H1 (cell line): Measurements from ENCODE around the gene DECR2. TPM values are rescaled to one million over a fixed set of nuclear protein-coding genes. Genes with fewer than 3 reads are reported as not detected.

ENCODE experiments used
- CTCF ChIA-PET: fragments of 300-600 bp; sonication (Branson Sonifier 250); formaldehyde crosslinking; loops from one replicate; lab custom pipeline; 2021; ENCODE audit not compliant: partially characterized antibody; lab: Charles Lee
- POLR2A ChIA-PET: fragments of 300-600 bp; sonication (Branson Sonifier 250); formaldehyde crosslinking; loops from one replicate; lab custom pipeline; 2021; ENCODE audit warnings: inconsistent platforms; ENCODE audit not compliant: partially characterized antibody; lab: Charles Lee
- DNase-seq, 2 experiments: peaks; one replicate each; pipeline versions ENCODE4 v3.0.0 to v3.0.0-alpha.2; 2010 to 2022; ENCODE audit warnings: low spot score in 2 of 2, low read depth in 1 of 2, mixed read lengths in 1 of 2
- FAIRE-seq: peaks from 2 replicates; lab custom pipeline; 2011; peaks lifted over from hg19 to GRCh38; lab: Jason Lieb, UNC
- H2AFZ ChIP-seq: 2 replicates; pipeline ENCODE4 v1.8.1; 2012; ENCODE audit warnings: low read length, inconsistent platforms
- H2AK5ac ChIP-seq: 2 replicates; pipeline ENCODE4 v1.6.1; 2013; ENCODE audit warnings: low read depth, low read length
- H2BK120ac ChIP-seq: replicated peaks from 2 replicates; pipeline ENCODE3; 2013; ENCODE audit warnings: low read depth, low read length, inconsistent platforms
- H2BK12ac ChIP-seq: 2 replicates; pipeline ENCODE4 v1.6.1; 2013; ENCODE audit warnings: low read depth, low read length
- H2BK15ac ChIP-seq: 2 replicates; pipeline ENCODE4 v1.6.1; 2013; ENCODE audit warnings: low read length
- H2BK20ac ChIP-seq: 2 replicates; pipeline ENCODE4 v1.6.1; 2013; ENCODE audit warnings: low read length
- H2BK5ac ChIP-seq: 2 replicates; pipeline ENCODE4 v1.6.1; 2013; ENCODE audit warnings: low read depth, low read length
- H3K14ac ChIP-seq: 2 replicates; pipeline ENCODE4 v1.6.1; 2013; ENCODE audit warnings: inconsistent platforms; ENCODE audit not compliant: insufficient read length
- H3K18ac ChIP-seq: 2 replicates; pipeline ENCODE4 v1.6.1; 2013; ENCODE audit warnings: low read length; ENCODE audit errors: extremely low read depth
- H3K23ac ChIP-seq: 2 replicates; pipeline ENCODE4 v1.6.1; 2013; ENCODE audit warnings: inconsistent platforms; ENCODE audit not compliant: insufficient read length
- H3K23me2 ChIP-seq: 2 replicates; pipeline ENCODE4 v1.6.1; 2013; ENCODE audit warnings: low read depth, low read length
- H3K27ac ChIP-seq: 2 replicates; pipeline ENCODE4 v1.6.1; 2011; ENCODE audit warnings: low read depth, low read length, inconsistent platforms
- H3K27me3 ChIP-seq, 4 experiments: replicated peaks in 1 of 4; 1 replicate in 1 of 4; 2 replicates in 3 of 4; pipeline versions ENCODE4 v1.6.1 to v1.8.1; 2011 to 2013; ENCODE audit warnings: low read length in 3 of 4, mild to moderate bottlenecking in 3 of 4, inconsistent platforms in 2 of 4, mixed read lengths in 2 of 4, moderate library complexity in 1 of 4; ENCODE audit not compliant: control insufficient read depth in 3 of 4, insufficient read depth in 3 of 4; ENCODE audit errors: extremely low read depth in 1 of 4
- H3K36me3 ChIP-seq, 4 experiments: 2 replicates each; pipeline versions ENCODE4 v1.6.1 to v1.8.1; 2011 to 2013; ENCODE audit warnings: mild to moderate bottlenecking in 4 of 4, low read length in 3 of 4, moderate library complexity in 2 of 4, control low read depth in 1 of 4, inconsistent platforms in 1 of 4; ENCODE audit not compliant: insufficient read depth in 4 of 4, control insufficient read depth in 2 of 4
- H3K4ac ChIP-seq: replicated peaks from 2 replicates; pipeline ENCODE3; 2013; ENCODE audit warnings: low read length, low read depth, mixed read lengths, inconsistent platforms; ENCODE audit not compliant: insufficient read length
- H3K4me1 ChIP-seq, 4 experiments: replicated peaks in 1 of 4; 1 replicate in 1 of 4; 2 replicates in 3 of 4; pipeline versions ENCODE4 v1.6.1 to v1.8.1; 2011 to 2013; ENCODE audit warnings: low read length in 3 of 4, inconsistent platforms in 2 of 4, mixed read lengths in 1 of 4; ENCODE audit not compliant: insufficient read depth in 4 of 4, control insufficient read depth in 3 of 4
- H3K4me2 ChIP-seq, 2 experiments: 2 replicates each; pipeline versions ENCODE4 v1.6.1 to v1.8.1; 2011 to 2013; ENCODE audit warnings: low read depth in 2 of 2, low read length in 2 of 2, control low read depth in 1 of 2, inconsistent platforms in 1 of 2, mild to moderate bottlenecking in 1 of 2; ENCODE audit not compliant: insufficient read depth in 1 of 2
- H3K4me3 ChIP-seq, 4 experiments: fragments of 200-600, 300-600 bp in 1 of 4; sonication (generic), shearing (Covaris generic), sonication (Bioruptor Twin) in 1 of 4; 2 replicates each; pipeline versions ENCODE4 v1.5.1 to v1.8.1; 2011 to 2016; ENCODE audit warnings: low read length in 4 of 4, low read depth in 3 of 4, control low read depth in 2 of 4, inconsistent platforms in 2 of 4, mild to moderate bottlenecking in 2 of 4, mixed read lengths in 1 of 4, moderate library complexity in 1 of 4; ENCODE audit not compliant: insufficient read depth in 2 of 4; ENCODE audit errors: extremely low read depth in 1 of 4
- H3K56ac ChIP-seq: replicated peaks from 2 replicates; pipeline ENCODE3; 2013; ENCODE audit warnings: low read depth, mild to moderate bottlenecking, mixed read lengths, low read length, inconsistent platforms; ENCODE audit not compliant: insufficient read length
- H3K79me1 ChIP-seq: 2 replicates; pipeline ENCODE4 v1.6.1; 2013; ENCODE audit warnings: low read depth, low read length, control low read depth
- H3K79me2 ChIP-seq, 2 experiments: 2 replicates each; pipeline versions ENCODE4 v1.6.1 to v1.8.1; 2012 to 2013; ENCODE audit warnings: low read length in 2 of 2, mild to moderate bottlenecking in 2 of 2, inconsistent platforms in 1 of 2; ENCODE audit not compliant: insufficient read depth in 2 of 2, control insufficient read depth in 1 of 2
- H3K9ac ChIP-seq, 4 experiments: replicated peaks in 1 of 4; 1 replicate in 1 of 4; 2 replicates in 3 of 4; pipeline versions ENCODE4 v1.6.1 to v1.8.1; 2011 to 2013; ENCODE audit warnings: low read depth in 3 of 4, low read length in 3 of 4, control low read depth in 2 of 4, mild to moderate bottlenecking in 2 of 4, moderate library complexity in 2 of 4, inconsistent platforms in 1 of 4; ENCODE audit errors: extremely low read depth in 1 of 4
- H3K9me3 ChIP-seq, 2 experiments: 2 replicates each; pipeline versions ENCODE4 v1.6.1 to v1.8.1; 2012 to 2013; ENCODE audit warnings: mild to moderate bottlenecking in 2 of 2, moderate library complexity in 2 of 2, control low read depth in 1 of 2, inconsistent platforms in 1 of 2, low read depth in 1 of 2, low read length in 1 of 2, mixed read lengths in 1 of 2; ENCODE audit not compliant: insufficient read depth in 2 of 2
- H4K20me1 ChIP-seq, 2 experiments: replicated peaks in 1 of 2; 2 replicates each; pipeline versions ENCODE3 to v1.8.1; 2011 to 2013; ENCODE audit warnings: inconsistent platforms in 2 of 2, low read length in 2 of 2, mild to moderate bottlenecking in 1 of 2; ENCODE audit not compliant: insufficient read depth in 2 of 2, control insufficient read depth in 1 of 2
- H4K5ac ChIP-seq: 2 replicates; pipeline ENCODE4 v1.6.1; 2013; ENCODE audit warnings: low read length, low read depth, mixed read lengths, inconsistent platforms; ENCODE audit not compliant: insufficient read length
- H4K8ac ChIP-seq: 2 replicates; pipeline ENCODE4 v1.8.0; 2013; ENCODE audit warnings: mild to moderate bottlenecking, moderate library complexity, low read length, inconsistent platforms; ENCODE audit not compliant: insufficient read depth; ENCODE audit errors: extremely low read depth
- H4K91ac ChIP-seq: replicated peaks from 2 replicates; pipeline ENCODE3; 2013; ENCODE audit warnings: low read length, mixed read lengths, inconsistent platforms; ENCODE audit not compliant: insufficient read length
- BRCA1 ChIP-seq: IDR thresholded peaks from 2 replicates; pipeline ENCODE4 v1.6.1; 2012; ENCODE audit warnings: low read depth, low read length, improper control_type of control experiment
- CTCF ChIP-seq, 3 experiments: IDR thresholded peaks; 1 replicate in 2 of 3; 2 replicates in 1 of 3; pipeline versions ENCODE4 v1.5.1 to v1.6.1; 2011; ENCODE audit warnings: low read length in 3 of 3, mild to moderate bottlenecking in 3 of 3, inconsistent platforms in 2 of 3, low read depth in 1 of 3, moderate library complexity in 1 of 3; ENCODE audit not compliant: insufficient read depth in 1 of 3; ENCODE audit errors: control extremely low read depth in 1 of 3
- JUN ChIP-seq: IDR thresholded peaks from 2 replicates; pipeline ENCODE4 v1.6.1; 2011; ENCODE audit warnings: low read depth, mild to moderate bottlenecking, improper control_type of control experiment, low read length
- POLR2A ChIP-seq, 2 experiments: IDR thresholded peaks; 1 replicate in 1 of 2; 2 replicates in 1 of 2; pipeline ENCODE4 v1.6.1; 2011; ENCODE audit warnings: low read depth in 2 of 2, low read length in 2 of 2, mild to moderate bottlenecking in 2 of 2; ENCODE audit errors: control extremely low read depth in 1 of 2
- SIRT6 ChIP-seq: IDR thresholded peaks from one replicate; pipeline ENCODE4 v1.7.1; 2012; ENCODE audit warnings: low read length, inconsistent platforms
- WGBS, 2 experiments: shearing (Covaris generic) in 1 of 2; methylation state at CpG; one replicate each; pipeline versions ENCODE4 v1.1.6 to v1.1.7; 2013 to 2015; ENCODE audit warnings: low lambda C conversion rate in 2 of 2, mixed read lengths in 2 of 2, inconsistent platforms in 1 of 2, low coverage in 1 of 2, missing lambda C conversion rate in 1 of 2; ENCODE audit not compliant: insufficient replicate concordance in 2 of 2, insufficient coverage in 1 of 2, insufficient read length in 1 of 2; ENCODE audit errors: extremely low coverage in 1 of 2, missing lambda C conversion rate in 1 of 2; 5-methylcytosine and 5-hydroxymethylcytosine counted together
- polyA plus RNA-seq, 7 experiments: library from polyadenylated mRNA; depleted of rRNA in 3 of 7; stranded (reverse) in 5 of 7; unstranded in 2 of 7; fragments of >200 nt in 5 of 7; fragments of 200-250 nt in 2 of 7; gene quantifications; 1 replicate in 5 of 7; 2 replicates in 1 of 7; 4 replicates in 1 of 7; pipeline versions ENCODE4 v1.2.1 to v1.2.3, GENCODE V29; 2011 to 2013; ENCODE audit warnings: missing spikeins in 2 of 7, mixed read lengths in 2 of 7
- total RNA-seq: library from RNA; stranded (reverse); fragmentation: NEBNext Ultra II Directional; extraction: Animal tissue kit (Norgen Biotek cat#: 25700); gene quantifications from 2 replicates; pipeline ENCODE4 v1.2.1, GENCODE V29; 2021
- TF ChIP-seq, protein P1 (sequence below): IDR thresholded peaks from 2 replicates; pipeline ENCODE4 v1.6.1; 2011; ENCODE audit warnings: low read length, improper control_type of control experiment

Gene DECR2
- total and polyA plus RNA-seq, 2 of the 8 experiments (the other 6 are each of a cell fraction or from before 2014, with no cell fraction given) = 28.2 to 39.9 TPM

GRCh38 chr16:454397-454940 is 52.8 kb downstream of the DECR2 start:
- Histone ChIP-seq H3K27me3 (no peaks in the 10 kb centered on the region), H3K18ac (no peak overlapping the region), H4K5ac (no peak overlapping the region), H3K14ac (no peak overlapping the region), H4K20me1 (peaks cover 1 to 5% of the 10 kb centered on the region in 2 experiments), H3K4me2 (no peak overlapping the region), H3K79me1 (peaks cover 2% of the 10 kb centered on the region; the same call in 1 of the 2 replicates), H2BK5ac (no peak overlapping the region), H3K4me3 (no peak overlapping the region), H3K79me2 (peaks cover 0 to 4% of the 10 kb centered on the region in 2 experiments; a peak in 1 of 4 replicates), H3K27ac (no peak overlapping the region), H2AFZ (no peak overlapping the region), H3K4me1 (peaks cover 0 to 5% (median 2%) of the 10 kb centered on the region in 4 experiments; a peak in 3 of 7 replicates), H4K8ac (no peak overlapping the region), H2BK12ac (no peak overlapping the region), H4K91ac (no peak overlapping the region), H2BK20ac (no peak overlapping the region), H3K4ac (no peak overlapping the region), H3K9me3 (no peaks in the 10 kb centered on the region), H3K23me2 (no peaks in the 10 kb centered on the region), H3K23ac (no peak overlapping the region), H2BK15ac (no peak overlapping the region), H3K56ac (no peak overlapping the region), H3K9ac (no peak overlapping the region), H2AK5ac (no peak overlapping the region), H3K36me3 (no peaks in the 10 kb centered on the region), H2BK120ac (no peak overlapping the region)
- FAIRE-seq = no peak
- TF ChIP-seq SIRT6 (no peak), BRCA1 (no peak), POLR2A (IDR thresholded peaks at IDR 0.05; ENCODE audit: control extremely low read depth in 1 of 2, low read depth in 2 of 2, low read length in 2 of 2) (no peak), JUN (no peak), CTCF (IDR thresholded peaks at IDR 0.05; ENCODE audit: control extremely low read depth in 1 of 3, insufficient read depth in 1 of 3, low read depth in 1 of 3, low read length in 3 of 3) (no peak)
- TF ChIP-seq, protein P1, sequence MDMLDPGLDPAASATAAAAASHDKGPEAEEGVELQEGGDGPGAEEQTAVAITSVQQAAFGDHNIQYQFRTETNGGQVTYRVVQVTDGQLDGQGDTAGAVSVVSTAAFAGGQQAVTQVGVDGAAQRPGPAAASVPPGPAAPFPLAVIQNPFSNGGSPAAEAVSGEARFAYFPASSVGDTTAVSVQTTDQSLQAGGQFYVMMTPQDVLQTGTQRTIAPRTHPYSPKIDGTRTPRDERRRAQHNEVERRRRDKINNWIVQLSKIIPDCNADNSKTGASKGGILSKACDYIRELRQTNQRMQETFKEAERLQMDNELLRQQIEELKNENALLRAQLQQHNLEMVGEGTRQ = no peak
- POLR2A ChIA-PET = no interaction called here
- CTCF ChIA-PET = interaction anchor here (0.6 to 1.4 kb wide), 3 partner anchors 10 to 33 kb away, joined by 3 to 4 read pairs (median 3); no protein-coding TSS in a partner anchor
- 93% methylated on average over 13 of the region's 13 CpGs; no CpG with 5 or more reads in 1 of the 2 experiments for WGBS, 2 experiments
- no peak for DNase-seq
